NCI-H1694 treated with DMSO at 0.1 percent for 48 hours (cell line): ENCODE measurements around the gene DHRS7.
A peak's percentile ranks its signal among the peaks of the same experiment; 100 is the strongest.

Experiments
- DNase-seq: peaks from one replicate; lab custom pipeline; 2025; lab: John Stamatoyannopoulos, UW

DHRS7 gene

GRCh38 chr14:60164712-60165546 lies at the start of gene DHRS7:
Gene DHRS7 (minus strand): TSS chr14:60165398. CDS start chr14:60165309, 89 bp downstream.
- DNase-seq: peak; percentile 66

- no peak for DNase-seq
Measured at GRCh38 chr14:60214415-60215126, 49.4 kb upstream of the DHRS7 start.

GRCh38 chr14:60214003-60214402 lies 48.8 kb upstream of the DHRS7 start:
- DNase-seq: no peak

- DNase-seq: no peak
Measured at GRCh38 chr14:60212503-60213371, 47.5 kb upstream of the DHRS7 start.

- DNase-seq: no peak
Measured at GRCh38 chr14:60211153-60211552, 46.0 kb upstream of the DHRS7 start.

GRCh38 chr14:60210703-60211102 lies 45.5 kb upstream of the DHRS7 start:
- DNase-seq: no peak

GRCh38 chr14:60206837-60207533 lies 41.8 kb upstream of the DHRS7 start:
- no peak for DNase-seq

GRCh38 chr14:60206249-60206670 lies 41.1 kb upstream of the DHRS7 start:
- no peak for DNase-seq

- no peak for DNase-seq
Measured at GRCh38 chr14:60204843-60205774, 39.9 kb upstream of the DHRS7 start.

GRCh38 chr14:60204104-60204842 lies 39.1 kb upstream of the DHRS7 start:
- DNase-seq: no peak

GRCh38 chr14:60199321-60199720 lies 34.1 kb upstream of the DHRS7 start:
- no peak for DNase-seq

- DNase-seq: no peak
Measured at GRCh38 chr14:60197629-60198303, 32.6 kb upstream of the DHRS7 start.

- DNase-seq: no peak
Measured at GRCh38 chr14:60196291-60196690, 31.1 kb upstream of the DHRS7 start.

GRCh38 chr14:60195179-60195810 lies 30.1 kb upstream of the DHRS7 start:
- DNase-seq: no peak

GRCh38 chr14:60189923-60190840 lies 25.0 kb upstream of the DHRS7 start:
- DNase-seq: no peak

- DNase-seq: no peak
Measured at GRCh38 chr14:60188696-60189095, 23.5 kb upstream of the DHRS7 start.

GRCh38 chr14:60188115-60188514 lies 22.9 kb upstream of the DHRS7 start:
- no peak for DNase-seq
